Measurements from ENCODE around the gene ATG16L2.
"Not testable (repeated sequence)": the region's sequence is repeated elsewhere in the genome, so short reads cannot be mapped to it uniquely, and the experiment has no call there.

Gene ATG16L2

GRCh38 chr11:72802822-72803221, 11.4 kb upstream of the ATG16L2 start:
- DNase-seq (ENCODE audit: low read depth), result no peak

GRCh38 chr11:72805216-72805615, 9.0 kb upstream of the ATG16L2 start:
- no peak for DNase-seq (ENCODE audit: low read depth)

GRCh38 chr11:72806378-72806777, 7.8 kb upstream of the ATG16L2 start:
- DNase-seq (ENCODE audit: low read depth), result not testable (repeated sequence)

GRCh38 chr11:72807021-72807693, 7.1 kb upstream of the ATG16L2 start:
- DNase-seq (ENCODE audit: low read depth), result no peak

GRCh38 chr11:72807792-72808191, 6.4 kb upstream of the ATG16L2 start:
- DNase-seq (ENCODE audit: low read depth), result no peak

- DNase-seq (ENCODE audit: low read depth), result no peak
Observed at GRCh38 chr11:72808331-72808798, 5.8 kb upstream of the ATG16L2 start.

- not testable (repeated sequence) for DNase-seq (ENCODE audit: low read depth)
Observed at GRCh38 chr11:72811686-72812085, 2.5 kb upstream of the ATG16L2 start.

GRCh38 chr11:72812604-72812966, 1.6 kb upstream of the ATG16L2 start:
- DNase-seq (ENCODE audit: low read depth), result no peak

GRCh38 chr11:72812967-72813739, 1.1 kb upstream of the ATG16L2 start:
- DNase-seq (ENCODE audit: low read depth), result peak; percentile 59

GRCh38 chr11:72813740-72814285, 398 bp upstream of the ATG16L2 start:
- peak; percentile 78 for DNase-seq (ENCODE audit: low read depth)

- DNase-seq (ENCODE audit: low read depth), result no peak
Observed at GRCh38 chr11:72815110-72815618, 953 bp downstream of the ATG16L2 start.

GRCh38 chr11:72816404-72816990, 2.3 kb downstream of the ATG16L2 start:
- no peak for DNase-seq (ENCODE audit: low read depth)

- DNase-seq (ENCODE audit: low read depth), result no peak
Observed at GRCh38 chr11:72817966-72818365, 3.8 kb downstream of the ATG16L2 start.

GRCh38 chr11:72818971-72819370, 4.8 kb downstream of the ATG16L2 start:
- DNase-seq (ENCODE audit: low read depth), result no peak

GRCh38 chr11:72820439-72821139, 6.4 kb downstream of the ATG16L2 start:
- no peak for DNase-seq (ENCODE audit: low read depth)

GRCh38 chr11:72821221-72821919, 7.2 kb downstream of the ATG16L2 start:
- no peak for DNase-seq (ENCODE audit: low read depth)

- peak; percentile 44 for DNase-seq (ENCODE audit: low read depth)
Observed at GRCh38 chr11:72821920-72822799, 7.9 kb downstream of the ATG16L2 start.

- DNase-seq (ENCODE audit: low read depth), result no peak
Observed at GRCh38 chr11:72823105-72823804, 9.0 kb downstream of the ATG16L2 start.

- DNase-seq (ENCODE audit: low read depth), result no peak
Observed at GRCh38 chr11:72824020-72824419, 9.8 kb downstream of the ATG16L2 start.
